Right lobe of liver (tissue), 6 donors: Measurements from ENCODE around the gene HDAC4. TPM values are rescaled to one million over a fixed set of nuclear protein-coding genes. Genes with fewer than 3 reads are reported as not detected.

Experiments used
- ATAC-seq, 4 donors: fragments of 200-7000 bp; cut with Tn5 transposase; one replicate each; pipeline ENCODE4 v1.9.1; 2020; ENCODE audit warnings: mild to moderate bottlenecking in 4 of 4, moderate library complexity in 4 of 4
- DNase-seq, 3 donors: peaks; one replicate each; pipeline ENCODE4 v3.0.0-alpha.2; 2020
- H3K27ac ChIP-seq, 3 donors: fragments of 200-600 bp; one replicate each; pipeline ENCODE4 v1.8.0; 2022
- H3K27me3 ChIP-seq, 2 donors: fragments of 200-600 bp; one replicate each; pipeline ENCODE4 v1.8.0; 2022
- H3K36me3 ChIP-seq, 4 donors: fragments of 200-600 bp; sonication (generic) in 1 of 4; one replicate each; pipeline versions ENCODE4 v1.5.1 to v1.8.0; 2017 to 2022; ENCODE audit warnings: control low read depth in 1 of 4
- H3K4me1 ChIP-seq, 4 donors: fragments of 200-600 bp; sonication (generic) in 1 of 4; one replicate each; pipeline versions ENCODE4 v1.5.1 to v1.8.0; 2017 to 2022; ENCODE audit warnings: control low read depth in 1 of 4
- H3K4me3 ChIP-seq, 3 donors: fragments of 200-600 bp; one replicate each; pipeline ENCODE4 v1.8.0; 2022
- H3K9me3 ChIP-seq, 4 donors: fragments of 200-600 bp; sonication (generic) in 1 of 4; one replicate each; pipeline versions ENCODE4 v1.5.1 to v1.8.0; 2017 to 2022; ENCODE audit warnings: control low read depth in 1 of 4
- POLR2A ChIP-seq: fragments of 450-650 bp; IDR thresholded peaks from one replicate; pipeline ENCODE4 v1.6.1; 2017; ENCODE audit warnings: antibody characterized with exemption, mild to moderate bottlenecking
- WGBS: methylation state at CpG from one replicate; pipeline ENCODE4 v1.1.6; 2018; ENCODE audit warnings: low coverage, low lambda C conversion rate; ENCODE audit not compliant: insufficient coverage; ENCODE audit errors: missing lambda C conversion rate; 5-methylcytosine and 5-hydroxymethylcytosine counted together
- intact Hi-C, 2 donors: fragments of 100-400 bp; cut with DNase I; formaldehyde crosslinking; loops; one replicate each; pipeline versions ENCODE4 v1.11.2 to v1.14.1; 2022
- total RNA-seq, 6 experiments: library from RNA; depleted of rRNA in 2 of 6; stranded (reverse); fragments of >200 nt in 2 of 6; fragmentation: NEBNext Ultra II Directional in 3 of 6; extraction: Animal tissue kit (Norgen Biotek cat#: 25700) in 3 of 6; gene quantifications; one replicate each; pipeline versions ENCODE4 v1.1.0 to v1.2.4, GENCODE V29; 2016 to 2023
- TF ChIP-seq, protein P1 (sequence below), 4 donors: fragments of 200-600 bp in 3 of 4; fragments of 450-650 bp in 1 of 4; IDR thresholded peaks; one replicate each; pipeline versions ENCODE4 v1.5.1 to v1.8.0; 2016 to 2022; ENCODE audit warnings: antibody characterized with exemption in 4 of 4, mild to moderate bottlenecking in 2 of 4
- donor health status: DM: no; HTN: yes; CAD: no.
- donor health status: DM: no; HTN: no; CAD: no.
- donor health status: DM: no; HTN: no; CAD: no.
- donor health status: DM: no; HTN: yes; CAD: no.
- donor health status: DM: no; HTN: yes; CAD: no.

Gene HDAC4
- total RNA-seq, 6 experiments from 2014 or later, result 8.9 to 22.4 (median 14.7) TPM

DNA sequence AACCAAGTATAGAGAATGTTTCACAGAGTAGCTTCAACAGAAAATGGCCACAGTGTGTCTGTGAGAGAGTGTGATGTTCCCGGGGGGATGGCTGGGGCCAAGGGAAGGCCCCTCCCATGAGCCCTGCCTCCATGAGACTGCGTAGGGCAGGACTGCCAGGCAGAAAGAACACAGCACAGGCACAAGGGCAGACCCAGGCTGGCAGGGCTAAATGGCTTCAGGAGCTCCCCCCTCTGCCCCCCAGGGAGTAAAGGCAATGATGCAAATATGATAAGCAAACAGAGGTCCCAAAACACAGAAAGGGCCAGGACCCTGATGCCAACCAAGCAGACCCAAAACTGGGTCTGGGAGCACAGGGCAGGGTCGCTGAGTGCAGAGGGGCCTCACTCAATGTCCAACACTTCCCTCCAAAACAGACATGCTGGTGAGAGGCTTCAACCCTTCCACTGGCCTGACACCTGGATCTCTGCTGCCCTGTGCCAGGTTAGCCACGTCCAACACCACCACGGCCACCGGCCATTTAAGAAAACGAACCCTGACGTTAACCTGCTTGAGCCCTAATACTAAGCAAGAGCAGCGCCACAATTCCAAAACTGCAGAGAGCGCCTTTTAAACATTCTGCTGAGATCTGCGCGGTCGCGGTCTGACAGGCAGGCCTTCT lies 90.3 kb downstream of the HDAC4 start:
- Histone ChIP-seq H3K9me3 (no peaks in the 10 kb centered on the region), H3K36me3 (no peaks in the 10 kb centered on the region), H3K4me1 (no peaks in the 10 kb centered on the region), H3K27ac (no peak overlapping the region), H3K4me3 (no peak overlapping the region), H3K27me3 (no peaks in the 10 kb centered on the region)
- 63% methylated on average over 2 of the region's 14 CpGs for WGBS
- TF ChIP-seq, protein P1, sequence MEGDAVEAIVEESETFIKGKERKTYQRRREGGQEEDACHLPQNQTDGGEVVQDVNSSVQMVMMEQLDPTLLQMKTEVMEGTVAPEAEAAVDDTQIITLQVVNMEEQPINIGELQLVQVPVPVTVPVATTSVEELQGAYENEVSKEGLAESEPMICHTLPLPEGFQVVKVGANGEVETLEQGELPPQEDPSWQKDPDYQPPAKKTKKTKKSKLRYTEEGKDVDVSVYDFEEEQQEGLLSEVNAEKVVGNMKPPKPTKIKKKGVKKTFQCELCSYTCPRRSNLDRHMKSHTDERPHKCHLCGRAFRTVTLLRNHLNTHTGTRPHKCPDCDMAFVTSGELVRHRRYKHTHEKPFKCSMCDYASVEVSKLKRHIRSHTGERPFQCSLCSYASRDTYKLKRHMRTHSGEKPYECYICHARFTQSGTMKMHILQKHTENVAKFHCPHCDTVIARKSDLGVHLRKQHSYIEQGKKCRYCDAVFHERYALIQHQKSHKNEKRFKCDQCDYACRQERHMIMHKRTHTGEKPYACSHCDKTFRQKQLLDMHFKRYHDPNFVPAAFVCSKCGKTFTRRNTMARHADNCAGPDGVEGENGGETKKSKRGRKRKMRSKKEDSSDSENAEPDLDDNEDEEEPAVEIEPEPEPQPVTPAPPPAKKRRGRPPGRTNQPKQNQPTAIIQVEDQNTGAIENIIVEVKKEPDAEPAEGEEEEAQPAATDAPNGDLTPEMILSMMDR (IDR thresholded peaks at IDR 0.05), result no peak
- TF ChIP-seq POLR2A, result no peak
- intact Hi-C loops, result no loop called here
- DNase-seq, result peak in 1 of 3 donors; percentile 40
- no peak for ATAC-seq

DNA sequence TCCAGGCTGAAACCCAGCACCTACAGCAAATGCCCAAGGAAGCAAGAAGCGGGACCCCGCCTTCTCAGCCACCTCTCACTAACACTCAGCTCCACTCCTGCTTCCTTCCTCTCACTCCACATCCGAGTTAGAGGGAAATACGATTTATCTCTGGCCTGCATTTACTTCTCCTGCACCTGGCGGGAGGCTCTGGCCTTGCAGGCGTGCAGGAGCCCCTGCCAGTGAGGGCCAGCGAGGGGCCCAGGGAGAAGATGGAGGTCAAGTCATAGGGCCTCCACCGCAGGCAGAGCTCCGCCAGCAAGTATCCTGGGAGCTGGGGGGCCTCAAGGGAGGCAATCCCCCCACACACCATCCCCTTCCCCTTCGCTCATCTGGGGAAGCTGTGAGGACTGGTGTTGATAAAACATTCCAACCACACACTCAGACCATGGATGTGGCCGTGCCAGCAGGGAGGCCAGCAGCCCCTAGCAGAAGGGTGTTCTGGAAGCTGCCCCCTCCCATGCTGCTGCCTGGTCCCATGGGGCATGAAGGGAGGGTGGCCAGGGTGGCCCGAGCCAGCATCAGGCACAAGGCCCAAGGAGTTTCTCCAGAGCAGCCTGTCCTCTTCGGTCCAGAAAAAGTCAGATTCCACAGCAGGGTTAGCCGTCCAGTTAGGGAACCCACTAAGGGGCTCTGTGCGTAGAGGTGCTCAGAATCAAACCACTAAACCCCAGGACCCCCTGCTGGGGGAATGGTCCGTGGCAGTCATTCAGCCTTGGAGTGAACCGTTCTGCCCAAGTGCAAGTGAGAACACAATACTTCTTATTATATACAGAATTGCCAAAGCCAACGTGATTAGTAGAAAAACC lies 91.2 kb downstream of the HDAC4 start:
- H3K27me3 ChIP-seq, result no peaks in the 10 kb centered on the region
- intact Hi-C loops, result no loop called here
- H3K27ac ChIP-seq, result peak overlapping the region in 2 of 3 donors; percentile 31 to 33
- H3K36me3 ChIP-seq, result no peaks in the 10 kb centered on the region
- H3K4me1 ChIP-seq, result peaks cover 0 to 6% (median 0%) of the 10 kb centered on the region in 4 donors
- ATAC-seq (peak in 2 of 4 donors; percentile 12 to 16), DNase-seq (peak; percentile 17 to 39 (median 28))
- 48% methylated on average over 6 of the region's 18 CpGs for WGBS
- no peak overlapping the region for H3K4me3 ChIP-seq
- TF ChIP-seq POLR2A, result no peak
- TF ChIP-seq, protein P1 (IDR thresholded peaks at IDR 0.05), result no peak
- no peaks in the 10 kb centered on the region for H3K9me3 ChIP-seq

DNA sequence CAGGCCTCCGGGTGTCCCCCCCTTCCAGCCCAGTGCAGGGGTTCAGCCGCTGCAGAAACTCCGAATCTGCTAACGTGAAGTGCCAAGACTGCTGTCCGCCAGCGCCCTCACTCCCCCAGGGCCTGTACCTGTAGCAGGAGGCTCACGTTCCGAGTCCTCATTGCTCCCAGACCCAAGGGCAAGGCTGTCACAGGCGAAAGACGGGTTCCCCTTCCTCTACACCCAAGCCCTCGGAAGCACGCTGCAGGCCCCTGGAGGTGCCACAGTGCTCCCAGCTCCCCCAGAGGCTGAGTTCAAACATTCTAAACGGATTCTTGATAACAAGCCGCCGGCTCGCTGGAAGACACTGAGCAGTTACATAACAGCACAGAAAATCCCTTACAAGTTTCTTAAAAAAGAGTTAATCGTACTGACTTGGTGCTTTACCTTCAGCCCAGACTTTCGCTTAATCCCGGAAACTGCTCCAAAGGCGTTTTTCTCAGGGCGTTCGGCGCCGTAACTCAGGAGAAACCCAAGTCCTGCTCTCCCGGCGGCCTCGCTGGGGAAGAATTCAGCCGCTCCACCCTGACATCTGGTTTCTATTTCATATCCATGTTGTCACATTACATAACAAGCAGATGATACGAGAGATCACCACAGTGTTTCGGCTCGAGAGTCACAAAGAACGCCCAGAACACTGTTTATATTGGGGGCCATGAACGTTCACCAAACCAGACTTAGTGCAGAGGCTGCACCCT lies 92.0 kb downstream of the HDAC4 start:
- peaks cover 0 to 14% (median 4%) of the 10 kb centered on the region in 4 donors for H3K4me1 ChIP-seq
- no peaks in the 10 kb centered on the region for H3K36me3 ChIP-seq
- H3K4me3 ChIP-seq, result peak overlapping the region in 1 of 3 donors; percentile 26
- peak overlapping the region in 2 of 3 donors; percentile 31 to 33 for H3K27ac ChIP-seq
- TF ChIP-seq, protein P1 (IDR thresholded peaks at IDR 0.05), result no peak
- intact Hi-C loops, result no loop called here
- peak in 1 of 4 donors; percentile 21 for ATAC-seq
- peak; percentile 12 to 44 (median 40) for DNase-seq
- H3K9me3 ChIP-seq, result no peaks in the 10 kb centered on the region
- H3K27me3 ChIP-seq, result no peaks in the 10 kb centered on the region
- WGBS, result 72% methylated on average over 28 of the region's 33 CpGs

DNA sequence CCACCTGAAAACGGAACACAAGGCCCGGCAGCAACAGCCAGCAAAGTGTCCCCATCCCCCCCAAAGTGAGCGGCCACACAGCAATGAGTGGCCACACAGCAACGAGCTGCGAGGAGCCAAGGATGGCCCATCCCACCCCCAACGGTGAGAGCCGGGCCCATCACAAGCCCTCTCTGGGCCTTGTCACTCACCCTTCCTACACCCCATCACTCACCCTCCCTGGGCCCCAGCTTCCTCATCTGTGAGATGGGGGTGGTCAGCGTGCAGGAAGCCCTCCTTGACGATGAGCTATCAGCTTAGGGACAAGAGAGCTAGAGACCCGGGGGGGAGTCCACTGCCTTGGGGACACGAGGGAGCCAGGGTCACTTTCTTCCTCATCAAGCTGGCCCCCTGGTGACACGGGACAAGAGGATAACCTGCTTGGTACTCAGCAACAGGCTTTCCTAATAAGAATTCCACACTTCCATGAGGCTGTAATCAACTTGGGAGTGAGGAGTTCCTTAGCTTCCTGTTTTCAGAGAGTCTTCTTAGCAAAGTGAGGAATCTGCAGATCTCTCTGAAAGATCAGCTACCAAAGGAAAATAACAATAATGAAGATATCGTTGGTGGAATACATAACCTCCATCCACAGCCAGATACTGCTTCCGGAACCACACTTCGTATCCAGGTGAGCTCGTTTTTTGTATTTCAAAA lies 92.8 kb downstream of the HDAC4 start:
- 73% methylated on average over 10 of the region's 16 CpGs for WGBS

More for the DNA sequence above, 92.8 kb downstream of the HDAC4 start:
- TF ChIP-seq, protein P1 (IDR thresholded peaks at IDR 0.05), result no peak
- TF ChIP-seq POLR2A, result no peak
- ATAC-seq, result no peak
- intact Hi-C loops, result no loop called here
- no peaks in the 10 kb centered on the region for H3K36me3 ChIP-seq
- DNase-seq, result peak; percentile 11 to 43 (median 18)
- peaks cover 0 to 18% (median 5%) of the 10 kb centered on the region in 4 donors for H3K4me1 ChIP-seq
- no peaks in the 10 kb centered on the region for H3K27me3 ChIP-seq
- H3K27ac ChIP-seq, result peak overlapping the region in 1 of 3 donors; percentile 33
- no peaks in the 10 kb centered on the region for H3K9me3 ChIP-seq
- H3K4me3 ChIP-seq, result peak overlapping the region in 1 of 3 donors; percentile 26
